H9 (cell line): ENCODE results near the gene VASP. TPM values are rescaled to one million over a fixed set of nuclear protein-coding genes. Genes with fewer than 3 reads are reported as not detected.

Source experiments
- DNase-seq: peaks from one replicate; pipeline ENCODE4 v3.0.0-alpha.2; 2017
- H2AFZ ChIP-seq: one replicate; pipeline ENCODE4 v1.6.1; 2013; ENCODE audit warnings: mild to moderate bottlenecking, low read length, control low read depth, moderate library complexity
- H2AK5ac ChIP-seq: 2 replicates; pipeline ENCODE4 v1.6.1; 2013; ENCODE audit warnings: low read length, control low read depth, mixed read lengths; ENCODE audit not compliant: insufficient read length
- H2BK120ac ChIP-seq: one replicate; pipeline ENCODE4 v1.6.1; 2013; ENCODE audit warnings: low read depth, mild to moderate bottlenecking, low read length, control low read depth, inconsistent platforms; ENCODE audit not compliant: poor library complexity, severe bottlenecking
- H2BK12ac ChIP-seq: 2 replicates; pipeline ENCODE4 v1.6.1; 2013; ENCODE audit warnings: low read length, control low read depth, mixed read lengths, low read depth; ENCODE audit not compliant: insufficient read length
- H2BK15ac ChIP-seq: 2 replicates; pipeline ENCODE4 v1.6.1; 2013; ENCODE audit warnings: low read depth, low read length, control low read depth
- H2BK20ac ChIP-seq: one replicate; pipeline ENCODE4 v1.6.1; 2013; ENCODE audit warnings: low read depth, mild to moderate bottlenecking, low read length, control low read depth, inconsistent platforms; ENCODE audit not compliant: poor library complexity, severe bottlenecking
- H2BK5ac ChIP-seq: 2 replicates; pipeline ENCODE4 v1.6.1; 2013; ENCODE audit warnings: low read length, control low read depth, mixed read lengths; ENCODE audit not compliant: insufficient read length
- H3K14ac ChIP-seq: 2 replicates; pipeline ENCODE4 v1.6.1; 2013; ENCODE audit warnings: low read length, control low read depth; ENCODE audit not compliant: insufficient read depth
- H3K18ac ChIP-seq: 2 replicates; pipeline ENCODE4 v1.6.1; 2013; ENCODE audit warnings: low read depth, mild to moderate bottlenecking, mixed read lengths, low read length, control low read depth; ENCODE audit not compliant: insufficient read length
- H3K23ac ChIP-seq: 2 replicates; pipeline ENCODE4 v1.6.1; 2013; ENCODE audit warnings: low read length, control low read depth, mixed read lengths, low read depth; ENCODE audit not compliant: insufficient read length
- H3K23me2 ChIP-seq: 2 replicates; pipeline ENCODE4 v1.6.1; 2013; ENCODE audit warnings: low read depth, mild to moderate bottlenecking, mixed read lengths, low read length, control low read depth; ENCODE audit not compliant: insufficient read length, poor library complexity, severe bottlenecking
- H3K27ac ChIP-seq: 2 replicates; pipeline ENCODE4 v1.5.1; 2013; ENCODE audit warnings: low read length, control low read depth, mixed read lengths, low read depth; ENCODE audit not compliant: insufficient read length
- H3K27me3 ChIP-seq: 2 replicates; pipeline ENCODE4 v1.6.1; 2013; ENCODE audit warnings: low read length, control low read depth, inconsistent platforms; ENCODE audit not compliant: insufficient read depth
- H3K4ac ChIP-seq: 2 replicates; pipeline ENCODE4 v1.6.1; 2013; ENCODE audit warnings: low read depth, mild to moderate bottlenecking, control low read depth, inconsistent platforms, low read length, moderate library complexity
- H3K4me1 ChIP-seq: 2 replicates; pipeline ENCODE4 v1.6.1; 2013; ENCODE audit warnings: low read length, control low read depth, inconsistent platforms; ENCODE audit not compliant: insufficient read depth
- H3K4me2 ChIP-seq: 2 replicates; pipeline ENCODE4 v1.6.1; 2013; ENCODE audit warnings: low read length, control low read depth, mixed read lengths; ENCODE audit not compliant: insufficient read length, insufficient read depth
- H3K56ac ChIP-seq: 2 replicates; pipeline ENCODE4 v1.6.1; 2013; ENCODE audit warnings: low read depth, mild to moderate bottlenecking, mixed read lengths, low read length, control low read depth; ENCODE audit not compliant: insufficient read length
- H3K79me1 ChIP-seq: 2 replicates; pipeline ENCODE4 v1.6.1; 2013; ENCODE audit warnings: low read depth, mild to moderate bottlenecking, moderate library complexity, low read length, control low read depth, inconsistent platforms; ENCODE audit not compliant: insufficient read depth, poor library complexity, severe bottlenecking
- H3K79me2 ChIP-seq: 2 replicates; pipeline ENCODE4 v1.6.1; 2013; ENCODE audit warnings: low read length, control low read depth, inconsistent platforms; ENCODE audit not compliant: insufficient read depth
- H3K9ac ChIP-seq: 2 replicates; pipeline ENCODE4 v1.6.1; 2013; ENCODE audit warnings: low read length, control low read depth, mixed read lengths; ENCODE audit not compliant: insufficient read length; ENCODE audit errors: extremely low read depth
- H3K9me3 ChIP-seq: one replicate; pipeline ENCODE4 v1.6.1; 2013; ENCODE audit warnings: low read depth, low read length, inconsistent platforms; ENCODE audit not compliant: control insufficient read depth
- H3T11ph ChIP-seq: one replicate; pipeline ENCODE4 v1.6.1; 2013; ENCODE audit warnings: mild to moderate bottlenecking, low read length, control low read depth, inconsistent platforms
- H4K20me1 ChIP-seq: one replicate; pipeline ENCODE4 v1.6.1; 2013; ENCODE audit not compliant: control insufficient read depth, insufficient read length, insufficient read depth
- H4K5ac ChIP-seq: 2 replicates; pipeline ENCODE4 v1.6.1; 2013; ENCODE audit warnings: low read depth, mild to moderate bottlenecking, mixed read lengths, low read length, control low read depth; ENCODE audit not compliant: insufficient read length
- H4K8ac ChIP-seq: replicated peaks from 2 replicates; pipeline ENCODE4 v1.6.1; 2013; ENCODE audit warnings: low read length, control low read depth, mixed read lengths, low read depth; ENCODE audit not compliant: insufficient read length
- H4K91ac ChIP-seq: 2 replicates; pipeline ENCODE4 v1.6.1; 2013; ENCODE audit warnings: low read depth, mild to moderate bottlenecking, moderate library complexity, mixed read lengths, low read length, control low read depth; ENCODE audit not compliant: insufficient read length
- H3K27ac Mint-ChIP-seq, 3 experiments: 2 replicates in 2 of 3; 3 replicates in 1 of 3; pipeline ENCODE4 v1.8.0; 2020 to 2021; ENCODE audit warnings: mixed read lengths in 3 of 3, mild to moderate bottlenecking in 1 of 3, moderate library complexity in 1 of 3
- H3K27me3 Mint-ChIP-seq: 2 replicates; pipeline ENCODE4 v1.8.0; 2021; ENCODE audit warnings: low read depth, mild to moderate bottlenecking, moderate library complexity, mixed read lengths
- H3K36me3 Mint-ChIP-seq, 3 experiments: 2 replicates in 2 of 3; 3 replicates in 1 of 3; pipeline ENCODE4 v1.8.0; 2020 to 2021; ENCODE audit warnings: low read depth in 3 of 3, mixed read lengths in 3 of 3; ENCODE audit not compliant: insufficient read depth in 1 of 3
- H3K4me1 Mint-ChIP-seq, 2 experiments: 2 replicates each; pipeline ENCODE4 v1.8.0; 2020; ENCODE audit warnings: mixed read lengths in 2 of 2
- H3K4me3 Mint-ChIP-seq, 2 experiments: 2 replicates in 1 of 2; 3 replicates in 1 of 2; pipeline ENCODE4 v1.8.0; 2020 to 2021; ENCODE audit warnings: mild to moderate bottlenecking in 2 of 2, mixed read lengths in 2 of 2, moderate library complexity in 1 of 2
- H3K9me3 Mint-ChIP-seq, 2 experiments: 2 replicates in 1 of 2; 3 replicates in 1 of 2; pipeline ENCODE4 v1.8.0; 2020; ENCODE audit warnings: mild to moderate bottlenecking in 2 of 2, mixed read lengths in 2 of 2, moderate library complexity in 1 of 2
- CTCF ChIP-seq: fragments of 200-600 bp; sonication (generic); conservative IDR thresholded peaks from 3 replicates; pipeline ENCODE4 v1.8.0; 2021; ENCODE audit warnings: antibody characterized with exemption, mild to moderate bottlenecking
- WGBS: extraction: QIAGEN DNeasy Blood & Tissue Kit; methylation state at CpG from one replicate; pipeline ENCODE4 v1.1.7; 2013; ENCODE audit warnings: missing lambda C conversion rate, low lambda C conversion rate, mixed read lengths; ENCODE audit not compliant: insufficient read length; ENCODE audit errors: extremely low coverage; 5-methylcytosine and 5-hydroxymethylcytosine counted together
- total RNA-seq: library from RNA; stranded (reverse); gene quantifications from 2 replicates; pipeline ENCODE4 v1.2.1, GENCODE V29; 2021

Gene VASP
- total RNA-seq, 1 experiment from 2014 or later = 157 TPM

GRCh38 chr19:45473682-45474605 is 33.3 kb upstream of the VASP start:
- H3K36me3 Mint-ChIP-seq = peaks cover 0 to 11% (median 0%) of the 10 kb centered on the region in 3 experiments; a peak in 1 of 7 replicates
- H3K27me3 ChIP-seq = no peaks in the 10 kb centered on the region
- no peak overlapping the region for H3T11ph ChIP-seq
- no peak overlapping the region for H2BK12ac ChIP-seq
- no peaks in the 10 kb centered on the region for H3K9me3 ChIP-seq
- H3K4me1 ChIP-seq = no peaks in the 10 kb centered on the region
- H3K18ac ChIP-seq = no peak overlapping the region
- no peaks in the 10 kb centered on the region for H3K79me1 ChIP-seq
- H2BK5ac ChIP-seq = no peak overlapping the region
- H3K27ac Mint-ChIP-seq = peak overlapping the region in 1 of 3 experiments; percentile 85; a peak in 1 of 7 replicates
- no peak overlapping the region for H2AFZ ChIP-seq
- no peak overlapping the region for H3K4ac ChIP-seq
- H3K9ac ChIP-seq = no peak overlapping the region
- no peak overlapping the region for H2BK120ac ChIP-seq
- no peak overlapping the region for H2AK5ac ChIP-seq
- H3K4me3 Mint-ChIP-seq = peak overlapping the region in 1 of 2 experiments; percentile 59; a peak in 3 of 5 replicates
- H4K8ac ChIP-seq = no peak overlapping the region
- H3K23ac ChIP-seq = no peak overlapping the region
- no CpG with 5 or more reads among the region's 27 CpGs for WGBS
- no peak for TF ChIP-seq CTCF
- H2BK20ac ChIP-seq = no peak overlapping the region
- H4K5ac ChIP-seq = no peak overlapping the region
- H3K27ac ChIP-seq = no peak overlapping the region
- peaks cover 7% of the 10 kb centered on the region for H3K23me2 ChIP-seq
- no peaks in the 10 kb centered on the region for H4K20me1 ChIP-seq
- H4K91ac ChIP-seq = no peak overlapping the region
- no peaks in the 10 kb centered on the region for H3K79me2 ChIP-seq
- no peak overlapping the region for H3K4me2 ChIP-seq
- peaks cover 11% of the 10 kb centered on the region for H3K27me3 Mint-ChIP-seq
- H3K14ac ChIP-seq = no peak overlapping the region
- no peak overlapping the region for H2BK15ac ChIP-seq
- H3K4me1 Mint-ChIP-seq = peaks cover 28 to 55% of the 10 kb centered on the region in 2 experiments
- no peak overlapping the region for H3K56ac ChIP-seq
- no peak for DNase-seq
- no peaks in the 10 kb centered on the region for H3K9me3 Mint-ChIP-seq
